Duodenal mucosa (tissue), 2 donors: Measurements from ENCODE around the gene MN1.

Experiments
- H3K27ac ChIP-seq: one replicate; pipeline ENCODE4 v1.7.0; 2013; ENCODE audit warnings: low read depth, low read length
- H3K27me3 ChIP-seq, 2 donors: one replicate each; pipeline ENCODE4 v1.7.0; 2013; ENCODE audit warnings: low read length in 2 of 2, control low read depth in 1 of 2; ENCODE audit not compliant: insufficient read depth in 2 of 2, control insufficient read depth in 1 of 2
- H3K36me3 ChIP-seq, 2 donors: one replicate each; pipeline ENCODE4 v1.7.0; 2013; ENCODE audit warnings: low read length in 2 of 2, control low read depth in 1 of 2; ENCODE audit not compliant: insufficient read depth in 2 of 2, control insufficient read depth in 1 of 2
- H3K4me1 ChIP-seq, 2 donors: one replicate each; pipeline ENCODE4 v1.7.0; 2013; ENCODE audit warnings: low read length in 2 of 2, control low read depth in 1 of 2; ENCODE audit not compliant: insufficient read depth in 2 of 2, control insufficient read depth in 1 of 2
- H3K4me3 ChIP-seq, 2 donors: one replicate each; pipeline ENCODE4 v1.7.0; 2013; ENCODE audit warnings: low read length in 2 of 2, low read depth in 1 of 2
- H3K9ac ChIP-seq, 2 donors: one replicate each; pipeline ENCODE4 v1.7.0; 2013; ENCODE audit warnings: low read length in 2 of 2, low read depth in 1 of 2
- H3K9me3 ChIP-seq, 2 donors: one replicate each; pipeline ENCODE4 v1.7.0; 2013; ENCODE audit warnings: low read length in 2 of 2, control low read depth in 1 of 2; ENCODE audit not compliant: control insufficient read depth in 1 of 2

The MN1 gene

GRCh38 chr22:27785831-27786230, 15.7 kb downstream of the MN1 start:
- no peaks in the 10 kb centered on the region for H3K36me3 ChIP-seq
- H3K9ac ChIP-seq: no peak overlapping the region
- H3K9me3 ChIP-seq: no peaks in the 10 kb centered on the region
- H3K4me3 ChIP-seq: no peak overlapping the region
- H3K27me3 ChIP-seq: peaks cover 0 to 5% of the 10 kb centered on the region in 2 donors
- H3K4me1 ChIP-seq: no peaks in the 10 kb centered on the region
- H3K27ac ChIP-seq: no peak overlapping the region

- no peaks in the 10 kb centered on the region for H3K27me3 ChIP-seq
- H3K4me1 ChIP-seq: no peaks in the 10 kb centered on the region
- peak overlapping the region; percentile 41 for H3K27ac ChIP-seq
- no peaks in the 10 kb centered on the region for H3K9me3 ChIP-seq
- H3K9ac ChIP-seq: no peak overlapping the region
- H3K4me3 ChIP-seq: no peak overlapping the region
- H3K36me3 ChIP-seq: no peaks in the 10 kb centered on the region
Observed at GRCh38 chr22:27784120-27784475, 17.5 kb downstream of the MN1 start.

GRCh38 chr22:27783436-27784119, 18.0 kb downstream of the MN1 start:
- Histone ChIP-seq H3K4me3 (no peak overlapping the region), H3K9me3 (no peaks in the 10 kb centered on the region), H3K36me3 (no peaks in the 10 kb centered on the region), H3K27ac (peak overlapping the region; percentile 41), H3K4me1 (no peaks in the 10 kb centered on the region), H3K9ac (no peak overlapping the region), H3K27me3 (no peaks in the 10 kb centered on the region)

- H3K9me3 ChIP-seq: no peaks in the 10 kb centered on the region
- H3K4me3 ChIP-seq: no peak overlapping the region
- no peak overlapping the region for H3K9ac ChIP-seq
- no peaks in the 10 kb centered on the region for H3K36me3 ChIP-seq
- no peaks in the 10 kb centered on the region for H3K4me1 ChIP-seq
- no peaks in the 10 kb centered on the region for H3K27me3 ChIP-seq
- H3K27ac ChIP-seq: no peak overlapping the region
Observed at GRCh38 chr22:27782088-27782487, 19.5 kb downstream of the MN1 start.

- no peak overlapping the region for H3K9ac ChIP-seq
- no peak overlapping the region for H3K4me3 ChIP-seq
- no peaks in the 10 kb centered on the region for H3K9me3 ChIP-seq
- peaks cover 0 to 3% of the 10 kb centered on the region in 2 donors for H3K27me3 ChIP-seq
- H3K4me1 ChIP-seq: peaks cover 5% of the 10 kb centered on the region in 2 donors
- no peak overlapping the region for H3K27ac ChIP-seq
- H3K36me3 ChIP-seq: no peaks in the 10 kb centered on the region
Observed at GRCh38 chr22:27780161-27780575, 21.4 kb downstream of the MN1 start.

GRCh38 chr22:27779643-27780042, 21.9 kb downstream of the MN1 start:
- no peaks in the 10 kb centered on the region for H3K9me3 ChIP-seq
- H3K4me3 ChIP-seq: no peak overlapping the region
- H3K36me3 ChIP-seq: no peaks in the 10 kb centered on the region
- peaks cover 5% of the 10 kb centered on the region in 2 donors for H3K4me1 ChIP-seq
- H3K27me3 ChIP-seq: peaks cover 0 to 3% of the 10 kb centered on the region in 2 donors
- H3K27ac ChIP-seq: peak overlapping the region; percentile 25
- no peak overlapping the region for H3K9ac ChIP-seq

GRCh38 chr22:27778294-27779090, 23.1 kb downstream of the MN1 start:
- Histone ChIP-seq H3K27ac (no peak overlapping the region), H3K27me3 (peaks cover 0 to 3% of the 10 kb centered on the region in 2 donors), H3K36me3 (no peaks in the 10 kb centered on the region), H3K9me3 (no peaks in the 10 kb centered on the region), H3K4me3 (no peak overlapping the region), H3K9ac (no peak overlapping the region), H3K4me1 (peaks cover 5% of the 10 kb centered on the region in 2 donors)

GRCh38 chr22:27777128-27777527, 24.4 kb downstream of the MN1 start:
- Histone ChIP-seq H3K4me3 (no peak overlapping the region), H3K27me3 (peaks cover 0 to 3% of the 10 kb centered on the region in 2 donors), H3K9me3 (no peaks in the 10 kb centered on the region), H3K4me1 (peaks cover 5% of the 10 kb centered on the region in 2 donors), H3K36me3 (no peaks in the 10 kb centered on the region), H3K9ac (no peak overlapping the region), H3K27ac (no peak overlapping the region)

GRCh38 chr22:27776650-27776958, 25.0 kb downstream of the MN1 start:
- H3K4me3 ChIP-seq: no peak overlapping the region
- H3K9ac ChIP-seq: no peak overlapping the region
- no peak overlapping the region for H3K27ac ChIP-seq
- H3K4me1 ChIP-seq: peaks cover 5% of the 10 kb centered on the region in 2 donors
- H3K36me3 ChIP-seq: no peaks in the 10 kb centered on the region
- H3K27me3 ChIP-seq: peaks cover 0 to 3% of the 10 kb centered on the region in 2 donors
- no peaks in the 10 kb centered on the region for H3K9me3 ChIP-seq

- Histone ChIP-seq H3K27ac (no peak overlapping the region), H3K36me3 (no peaks in the 10 kb centered on the region), H3K9ac (no peak overlapping the region), H3K4me1 (peaks cover 5% of the 10 kb centered on the region in 2 donors), H3K9me3 (no peaks in the 10 kb centered on the region), H3K27me3 (peaks cover 0 to 3% of the 10 kb centered on the region in 2 donors), H3K4me3 (no peak overlapping the region)
Observed at GRCh38 chr22:27775758-27776649, 25.6 kb downstream of the MN1 start.
